OCI-LY1 (cell line): ENCODE measurements around the gene ZNFX1.

Experiments
- CTCF ChIP-seq: fragments of 200-600 bp; sonication (generic), shearing (Covaris generic); IDR thresholded peaks from 2 replicates; pipeline ENCODE4 v1.5.1; 2017; ENCODE audit warnings: mild to moderate bottlenecking, antibody characterized with exemption, low read length, moderate library complexity, mixed read lengths
- EZH2 ChIP-seq: fragments of 200-600 bp; sonication (generic), shearing (Covaris generic); IDR thresholded peaks from 2 replicates; pipeline ENCODE4 v1.8.0; 2017; ENCODE audit warnings: borderline replicate concordance, mixed run types, mild to moderate bottlenecking, antibody characterized with exemption, low read length, moderate library complexity, mixed read lengths

GRCh38 chr20:49285233-49285668 is 7.4 kb upstream of the ZNFX1 start:
- no peak for TF ChIP-seq CTCF
- TF ChIP-seq EZH2, result no peak
